ENCODE measurements around the gene CRHR1. TPM values are rescaled to one million over a fixed set of nuclear protein-coding genes. Genes with fewer than 3 reads are reported as not detected.

CRHR1 gene
- total RNA-seq, 3 donors from 2014 or later (not counting 1 experiment from before 2014, with no cell fraction given): not detected

- no peaks in the 10 kb centered on the region for H3K36me3 Mint-ChIP-seq
- H3K27ac Mint-ChIP-seq: no peak overlapping the region
- DNase-seq (no peak), ATAC-seq (no peak)
- Histone ChIP-seq H3K4me1 (ENCODE audit: control insufficient read depth, insufficient read depth, low read length) (no peaks in the 10 kb centered on the region), H3K9me3 (ENCODE audit: control insufficient read depth, insufficient read depth, low read length) (no peaks in the 10 kb centered on the region), H3K27me3 (ENCODE audit: control insufficient read depth, insufficient read depth, low read length) (peaks cover 2% of the 10 kb centered on the region), H3K4me3 (ENCODE audit: low read length) (no peak overlapping the region), H3K36me3 (ENCODE audit: control insufficient read depth, insufficient read depth, low read length) (no peaks in the 10 kb centered on the region), H3K27ac (ENCODE audit: low read length) (no peak overlapping the region)
- TF ChIP-seq CTCF (IDR thresholded peaks at IDR 0.05): no peak
- intact Hi-C loops (cut with micrococcal nuclease): no loop called here
- no peaks in the 10 kb centered on the region for H3K4me1 Mint-ChIP-seq
- WGBS (ENCODE audit: insufficient coverage): 48% methylated on average over 2 of the region's 2 CpGs
- no peak overlapping the region for H3K4me3 Mint-ChIP-seq
- peaks cover 5 to 29% of the 10 kb centered on the region in 2 donors for H3K27me3 Mint-ChIP-seq (ENCODE audit: low read depth in 2 of 2)
- H3K9me3 Mint-ChIP-seq: no peaks in the 10 kb centered on the region
These were observed 16.7 kb downstream of the CRHR1 start for GRCh38 chr17:45800816-45801215.

GRCh38 chr17:45801421-45801820 is 17.3 kb downstream of the CRHR1 start:
- intact Hi-C loops (cut with micrococcal nuclease): no loop called here
- WGBS (ENCODE audit: insufficient coverage): 77% methylated on average over 8 of the region's 8 CpGs
- Mint-ChIP-seq H3K27me3 (ENCODE audit: low read depth in 2 of 2) (peaks cover 8 to 24% of the 10 kb centered on the region in 2 donors), H3K4me3 (no peak overlapping the region), H3K36me3 (no peaks in the 10 kb centered on the region), H3K4me1 (no peaks in the 10 kb centered on the region), H3K9me3 (no peaks in the 10 kb centered on the region), H3K27ac (no peak overlapping the region)
- H3K9me3 ChIP-seq (ENCODE audit: control insufficient read depth, insufficient read depth, low read length): no peaks in the 10 kb centered on the region
- no peaks in the 10 kb centered on the region for H3K4me1 ChIP-seq (ENCODE audit: control insufficient read depth, insufficient read depth, low read length)
- no peak for TF ChIP-seq CTCF (IDR thresholded peaks at IDR 0.05)
- no peak overlapping the region for H3K4me3 ChIP-seq (ENCODE audit: low read length)
- DNase-seq (no peak), ATAC-seq (no peak)
- no peaks in the 10 kb centered on the region for H3K27me3 ChIP-seq (ENCODE audit: control insufficient read depth, insufficient read depth, low read length)
- no peak overlapping the region for H3K27ac ChIP-seq (ENCODE audit: low read length)
- H3K36me3 ChIP-seq (ENCODE audit: control insufficient read depth, insufficient read depth, low read length): no peaks in the 10 kb centered on the region

GRCh38 chr17:45808845-45809244 is 24.7 kb downstream of the CRHR1 start:
- intact Hi-C loops (cut with micrococcal nuclease): no loop called here
- TF ChIP-seq CTCF (IDR thresholded peaks at IDR 0.05): no peak
- no peak overlapping the region for H3K4me3 Mint-ChIP-seq
- Histone ChIP-seq H3K4me3 (ENCODE audit: low read length) (no peak overlapping the region), H3K27ac (ENCODE audit: low read length) (no peak overlapping the region), H3K27me3 (ENCODE audit: control insufficient read depth, insufficient read depth, low read length) (no peaks in the 10 kb centered on the region), H3K36me3 (ENCODE audit: control insufficient read depth, insufficient read depth, low read length) (no peaks in the 10 kb centered on the region), H3K4me1 (ENCODE audit: control insufficient read depth, insufficient read depth, low read length) (no peaks in the 10 kb centered on the region), H3K9me3 (ENCODE audit: control insufficient read depth, insufficient read depth, low read length) (no peaks in the 10 kb centered on the region)
- H3K27me3 Mint-ChIP-seq (ENCODE audit: low read depth in 2 of 2): peaks cover 0 to 14% of the 10 kb centered on the region in 2 donors
- ATAC-seq: no peak
- no peak overlapping the region for H3K27ac Mint-ChIP-seq
- WGBS (ENCODE audit: insufficient coverage): 98% methylated on average over 1 of the region's 1 CpG
- H3K4me1 Mint-ChIP-seq: no peaks in the 10 kb centered on the region
- H3K9me3 Mint-ChIP-seq: no peaks in the 10 kb centered on the region
- H3K36me3 Mint-ChIP-seq: no peaks in the 10 kb centered on the region
- DNase-seq: no peak

GRCh38 chr17:45809499-45809898 is 25.4 kb downstream of the CRHR1 start:
- no peak overlapping the region for H3K27ac Mint-ChIP-seq
- no peaks in the 10 kb centered on the region for H3K4me1 ChIP-seq (ENCODE audit: control insufficient read depth, insufficient read depth, low read length)
- H3K4me3 Mint-ChIP-seq: no peak overlapping the region
- no peaks in the 10 kb centered on the region for H3K9me3 Mint-ChIP-seq
- intact Hi-C loops (cut with micrococcal nuclease): no loop called here
- H3K9me3 ChIP-seq (ENCODE audit: control insufficient read depth, insufficient read depth, low read length): no peaks in the 10 kb centered on the region
- H3K27ac ChIP-seq (ENCODE audit: low read length): no peak overlapping the region
- H3K27me3 ChIP-seq (ENCODE audit: control insufficient read depth, insufficient read depth, low read length): no peaks in the 10 kb centered on the region
- H3K4me3 ChIP-seq (ENCODE audit: low read length): no peak overlapping the region
- H3K36me3 ChIP-seq (ENCODE audit: control insufficient read depth, insufficient read depth, low read length): no peaks in the 10 kb centered on the region
- no peaks in the 10 kb centered on the region for H3K36me3 Mint-ChIP-seq
- TF ChIP-seq CTCF (IDR thresholded peaks at IDR 0.05): no peak
- no peaks in the 10 kb centered on the region for H3K4me1 Mint-ChIP-seq
- no peak for ATAC-seq
- WGBS (ENCODE audit: insufficient coverage): 75% methylated on average over 14 of the region's 15 CpGs
- peaks cover 0 to 14% of the 10 kb centered on the region in 2 donors for H3K27me3 Mint-ChIP-seq (ENCODE audit: low read depth in 2 of 2)
- no peak for DNase-seq
